Measurements from ENCODE around the gene CACNA1D. TPM values are rescaled to one million over a fixed set of nuclear protein-coding genes. Genes with fewer than 3 reads are reported as not detected.

The CACNA1D gene
- total and polyA plus RNA-seq, 2 donors (not counting 3 experiments of a cell fraction or from before 2014, with no cell fraction given), result 0.06 TPM; not detected in 1

GRCh38 chr3:53485675-53486403 lies 8.6 kb upstream of the CACNA1D start:
- no peak for TF ChIP-seq EZH2 (IDR thresholded peaks at IDR 0.05; ENCODE audit: borderline replicate concordance, low read depth, low read length, severe bottlenecking)
- TF ChIP-seq JUN (IDR thresholded peaks at IDR 0.05; ENCODE audit: borderline replicate concordance, insufficient read depth, insufficient read length, low read depth), result no peak
- no peak for DNase-seq (ENCODE audit: low read depth, low spot score)
- intact Hi-C loops (cut with micrococcal nuclease), result no loop called here
- no peak overlapping the region for H2AFZ ChIP-seq (ENCODE audit: low read depth, low read length)
- no peaks in the 10 kb centered on the region for H3K9me1 ChIP-seq (replicated peaks; ENCODE audit: control insufficient read depth, extremely low read depth, insufficient read depth, low read length)
- peaks cover 5 to 16% of the 10 kb centered on the region in 2 experiments for H3K27me3 ChIP-seq (ENCODE audit: control insufficient read depth in 2 of 2, insufficient read depth in 2 of 2, low read length in 2 of 2)
- no peak overlapping the region for H3K4me3 ChIP-seq (replicated peaks in 1 of 3; ENCODE audit: insufficient read depth in 1 of 3, low read depth in 1 of 3, low read length in 3 of 3)
- H3K4me2 ChIP-seq (ENCODE audit: insufficient read depth, low read length), result no peak overlapping the region
- POLR2A ChIA-PET, result no interaction called here
- H3K36me3 ChIP-seq (ENCODE audit: control insufficient read depth in 2 of 2, extremely low read depth in 1 of 2, insufficient read depth in 2 of 2, low read length in 2 of 2), result no peaks in the 10 kb centered on the region
- no peaks in the 10 kb centered on the region for H3K79me2 ChIP-seq (ENCODE audit: control insufficient read depth, insufficient read depth, low read length)
- dilution Hi-C loops (cut with MboI; ENCODE audit: extremely low pct_ligation_motif_present, low sequenced_read_pairs), result no loop called here
- H3K9me3 ChIP-seq (replicated peaks; ENCODE audit: control insufficient read depth, insufficient read depth, low read length), result no peaks in the 10 kb centered on the region
- no TSS peak for BruUV-seq (replicated peaks)
- no peak for FAIRE-seq
- CTCF ChIA-PET, result interaction anchor here (1.5 kb wide), 1 partner anchor 17 kb away, joined by 3 read pairs; no protein-coding TSS in a partner anchor
- H3K27ac ChIP-seq (ENCODE audit: insufficient read depth, low read depth, low read length), result no peak overlapping the region
- H3K9ac ChIP-seq (replicated peaks; ENCODE audit: extremely low read depth, insufficient read depth, low read length), result no peak overlapping the region
- no peaks in the 10 kb centered on the region for H3K4me1 ChIP-seq (ENCODE audit: control insufficient read depth, extremely low read depth, insufficient read depth, low read length)
- no peaks in the 10 kb centered on the region for H4K20me1 ChIP-seq (replicated peaks; ENCODE audit: control insufficient read depth, extremely low read depth, insufficient read depth, low read length)

- intact Hi-C loops (cut with micrococcal nuclease), result no loop called here
- no TSS peak for BruUV-seq (replicated peaks)
- Histone ChIP-seq H3K4me3 (replicated peaks in 1 of 3; ENCODE audit: insufficient read depth in 1 of 3, low read depth in 1 of 3, low read length in 3 of 3) (no peak overlapping the region), H3K79me2 (ENCODE audit: control insufficient read depth, insufficient read depth, low read length) (no peaks in the 10 kb centered on the region), H3K9me1 (replicated peaks; ENCODE audit: control insufficient read depth, extremely low read depth, insufficient read depth, low read length) (no peaks in the 10 kb centered on the region), H3K27me3 (ENCODE audit: control insufficient read depth in 2 of 2, insufficient read depth in 2 of 2, low read length in 2 of 2) (peaks cover 10 to 21% of the 10 kb centered on the region in 2 experiments), H3K9me3 (replicated peaks; ENCODE audit: control insufficient read depth, insufficient read depth, low read length) (no peaks in the 10 kb centered on the region), H3K27ac (ENCODE audit: insufficient read depth, low read depth, low read length) (no peak overlapping the region), H4K20me1 (replicated peaks; ENCODE audit: control insufficient read depth, extremely low read depth, insufficient read depth, low read length) (no peaks in the 10 kb centered on the region), H2AFZ (ENCODE audit: low read depth, low read length) (no peak overlapping the region), H3K4me2 (ENCODE audit: insufficient read depth, low read length) (no peak overlapping the region), H3K9ac (replicated peaks; ENCODE audit: extremely low read depth, insufficient read depth, low read length) (no peak overlapping the region), H3K36me3 (ENCODE audit: control insufficient read depth in 2 of 2, extremely low read depth in 1 of 2, insufficient read depth in 2 of 2, low read length in 2 of 2) (no peaks in the 10 kb centered on the region), H3K4me1 (ENCODE audit: control insufficient read depth, extremely low read depth, insufficient read depth, low read length) (no peaks in the 10 kb centered on the region)
- ChIA-PET POLR2A (no interaction called here), CTCF (interaction anchor here (1.0 kb wide), 1 partner anchor 16 kb away, joined by 3 read pairs; no protein-coding TSS in a partner anchor)
- DNase-seq (ENCODE audit: low read depth, low spot score) (no peak), FAIRE-seq (no peak)
- TF ChIP-seq JUN (IDR thresholded peaks at IDR 0.05; ENCODE audit: borderline replicate concordance, insufficient read depth, insufficient read length, low read depth) (no peak), MYC (IDR thresholded peaks at IDR 0.05; ENCODE audit: low read depth, low read length) (no peak), GATA2 (IDR thresholded peaks at IDR 0.05; ENCODE audit: insufficient read depth, insufficient read length, low read depth, low read length) (no peak), EZH2 (IDR thresholded peaks at IDR 0.05; ENCODE audit: borderline replicate concordance, low read depth, low read length, severe bottlenecking) (no peak), POLR2A (IDR thresholded peaks at IDR 0.05; ENCODE audit: low read depth, low read length) (no peak), POLR2AphosphoS5 (IDR thresholded peaks at IDR 0.05; ENCODE audit: insufficient read depth, low read depth, low read length) (no peak), CTCF (IDR thresholded peaks at IDR 0.05; ENCODE audit: extremely low read depth in 1 of 2, insufficient read depth in 1 of 2, low read depth in 1 of 2, low read length in 2 of 2) (no peak), FOS (IDR thresholded peaks at IDR 0.05; ENCODE audit: borderline replicate concordance, insufficient read depth, low read length) (no peak), MAX (IDR thresholded peaks at IDR 0.05; ENCODE audit: insufficient read depth, insufficient read length) (no peak)
- dilution Hi-C loops (cut with MboI; ENCODE audit: extremely low pct_ligation_motif_present, low sequenced_read_pairs), result no loop called here
These were observed 7.3 kb upstream of the CACNA1D start for GRCh38 chr3:53486961-53487654.
